HG03575 (cell line): ENCODE data around the gene FBF1.

Source experiments
- ATAC-seq: cut with Tn5 transposase; IDR thresholded peaks from one replicate; pipeline ENCODE4 v1.9.1; 2021; ENCODE audit not compliant: unreplicated experiment, insufficient number of reproducible peaks, low FRiP score; ENCODE audit errors: extremely low read depth

Gene FBF1

DNA sequence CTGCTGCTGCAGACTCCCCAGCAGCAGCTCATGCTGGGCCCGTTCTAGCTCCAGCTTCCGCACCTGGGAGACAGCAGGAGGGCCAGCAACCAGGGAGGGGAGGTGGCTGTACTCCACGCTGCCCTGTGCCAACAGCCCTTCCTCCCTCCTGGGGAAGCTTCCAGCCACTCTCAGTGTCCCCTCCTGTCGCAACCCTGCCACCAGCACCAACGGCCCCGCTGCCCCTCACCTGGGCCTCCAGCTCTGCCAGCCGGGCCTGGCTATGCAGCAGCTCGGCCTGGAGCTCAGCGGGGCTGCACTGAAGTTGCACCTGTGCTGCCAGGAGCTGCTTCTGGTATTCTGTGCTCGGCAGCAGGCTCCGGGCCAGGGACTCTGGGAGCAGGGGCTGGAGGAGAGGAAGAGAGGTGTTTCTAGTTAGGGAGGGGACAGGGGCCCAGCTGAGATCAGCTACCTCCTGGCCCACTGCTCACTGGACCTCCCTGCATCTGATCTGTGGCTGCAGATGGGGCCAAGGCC is 20.7 kb downstream of the FBF1 start:
- ATAC-seq, result no peak

DNA sequence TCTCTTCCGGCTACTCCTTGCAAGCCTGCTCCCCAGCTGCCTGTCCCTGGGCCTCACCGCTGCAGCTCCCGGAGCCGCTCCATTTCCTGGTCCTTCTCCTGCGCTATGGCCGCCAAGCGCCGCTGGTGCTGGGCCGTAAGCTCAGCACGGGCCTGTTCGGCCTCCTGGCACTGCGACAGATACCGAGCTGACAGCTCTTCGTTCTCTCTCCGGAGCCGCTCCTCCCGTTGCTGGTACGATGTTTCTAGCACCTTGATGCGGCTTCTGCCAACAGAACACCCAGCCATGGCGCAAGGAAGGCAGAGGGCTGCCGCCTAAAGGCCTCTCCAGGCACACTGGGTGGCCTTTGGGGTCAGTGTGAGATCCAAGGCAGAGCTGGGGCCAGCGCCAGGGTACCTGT is 21.2 kb downstream of the FBF1 start:
- no peak for ATAC-seq

DNA sequence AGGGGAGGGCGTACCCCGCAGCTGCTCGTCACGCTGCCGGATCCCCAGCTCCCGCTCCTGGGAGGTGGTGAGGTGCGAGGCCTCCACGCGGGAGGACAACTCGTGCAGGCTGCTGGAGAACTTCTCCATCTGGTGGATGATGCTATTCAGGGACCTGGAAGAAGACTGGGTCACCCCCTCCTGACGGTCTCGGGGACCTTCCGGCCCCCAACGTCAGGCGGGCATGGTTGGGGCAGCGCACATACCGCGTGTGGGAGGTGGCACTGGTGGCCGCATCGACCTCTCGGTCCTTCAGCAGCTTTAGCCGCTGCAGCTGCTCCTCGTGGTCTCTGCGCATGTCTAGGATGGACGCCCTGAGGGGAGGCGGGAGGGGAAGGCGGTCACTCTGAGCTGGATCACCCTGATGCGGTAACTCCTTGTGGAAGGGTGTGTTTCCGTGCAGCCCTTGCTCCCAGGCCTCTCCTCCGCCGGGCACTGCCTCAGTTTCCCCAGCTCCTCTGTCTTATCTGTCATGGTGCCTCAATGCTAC is 22.9 kb downstream of the FBF1 start:
- no peak for ATAC-seq

DNA sequence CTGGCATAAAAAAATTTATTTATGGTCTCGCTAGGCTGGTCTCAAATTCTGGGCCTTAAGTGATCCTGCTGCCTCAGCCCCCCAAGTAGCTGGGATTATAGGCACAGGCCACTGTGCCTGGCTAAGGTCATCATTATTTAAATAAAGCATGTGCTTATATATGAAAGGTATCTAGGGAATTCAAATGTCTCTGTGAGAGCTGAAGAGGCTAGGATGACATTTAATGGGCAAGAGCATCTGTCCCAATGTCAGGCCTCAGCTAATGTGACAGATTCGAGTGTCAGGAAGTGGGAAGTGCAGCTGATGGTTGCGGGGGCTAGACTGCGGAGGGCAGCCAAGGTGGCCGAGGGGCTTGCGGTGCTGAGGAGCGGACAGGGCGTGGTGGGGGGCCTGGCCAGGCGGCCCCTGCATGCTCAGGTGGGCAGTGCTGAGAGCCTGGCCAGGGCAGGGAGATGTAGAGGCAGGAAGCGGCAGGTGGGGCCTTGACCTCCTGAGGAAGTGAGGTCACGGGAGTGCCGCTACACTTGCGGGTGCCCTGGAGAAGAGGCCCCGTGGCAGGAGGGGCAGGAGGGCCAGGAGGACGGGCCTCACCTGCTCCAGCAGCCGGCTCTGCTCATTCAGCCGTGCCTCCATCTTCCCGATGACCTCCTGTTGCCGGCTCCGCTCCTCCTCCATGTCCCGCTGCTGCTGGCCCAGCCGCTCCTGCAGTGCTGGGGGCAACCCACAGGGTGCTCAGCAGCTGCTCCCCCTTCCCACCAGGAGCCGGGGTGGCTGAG is 23.5 kb downstream of the FBF1 start:
- no peak for ATAC-seq

DNA sequence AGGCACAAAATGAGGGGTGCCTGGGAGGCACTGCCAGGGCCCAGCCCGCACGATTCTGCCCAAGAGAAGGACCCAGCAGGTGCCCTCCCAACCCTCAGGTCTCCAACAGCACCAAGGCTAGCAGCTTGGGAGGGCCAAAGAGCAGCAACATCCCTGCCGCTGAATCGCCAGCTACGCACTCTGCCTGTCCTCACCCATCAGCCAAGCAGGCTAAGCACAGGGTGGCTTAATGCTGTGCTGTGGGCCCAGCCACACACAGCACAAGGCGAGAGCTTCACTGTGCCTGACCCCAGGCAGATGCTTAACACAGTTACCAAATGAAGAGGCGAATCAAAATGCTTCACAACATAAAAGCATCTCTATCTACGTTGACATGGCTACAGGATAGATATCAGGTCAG is 25.6 kb downstream of the FBF1 start:
- no peak for ATAC-seq

DNA sequence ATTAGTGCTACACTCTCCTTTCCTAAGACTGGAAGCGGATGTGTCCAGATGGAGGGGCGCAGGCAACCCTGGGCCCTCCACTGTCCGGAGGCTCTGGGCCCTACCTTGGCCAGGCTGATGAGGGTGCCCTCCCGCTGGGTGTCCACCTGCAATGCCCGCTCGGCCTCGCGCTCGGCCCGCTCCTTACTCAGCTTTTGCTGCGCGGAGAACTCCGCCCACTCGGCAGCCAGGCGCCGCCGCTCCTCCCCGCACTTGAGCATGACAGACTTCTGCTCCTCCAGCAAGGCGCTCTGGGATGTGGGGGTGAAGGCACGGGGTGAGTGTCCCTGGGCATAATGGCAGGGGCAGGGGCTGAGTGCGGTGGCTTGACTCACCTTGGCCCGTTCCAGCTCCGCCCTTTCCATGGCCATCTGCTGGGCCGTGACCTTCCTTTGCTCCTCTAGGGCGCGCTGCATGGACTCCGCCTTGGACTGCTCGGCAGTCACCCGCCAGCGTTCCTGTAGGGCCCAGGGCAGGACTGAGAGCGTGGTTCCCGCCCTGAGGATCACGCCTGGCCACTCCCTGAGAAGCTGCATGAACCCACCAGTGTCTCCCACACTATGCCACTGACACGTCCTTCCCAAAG is 26.1 kb downstream of the FBF1 start:
- no peak for ATAC-seq

DNA sequence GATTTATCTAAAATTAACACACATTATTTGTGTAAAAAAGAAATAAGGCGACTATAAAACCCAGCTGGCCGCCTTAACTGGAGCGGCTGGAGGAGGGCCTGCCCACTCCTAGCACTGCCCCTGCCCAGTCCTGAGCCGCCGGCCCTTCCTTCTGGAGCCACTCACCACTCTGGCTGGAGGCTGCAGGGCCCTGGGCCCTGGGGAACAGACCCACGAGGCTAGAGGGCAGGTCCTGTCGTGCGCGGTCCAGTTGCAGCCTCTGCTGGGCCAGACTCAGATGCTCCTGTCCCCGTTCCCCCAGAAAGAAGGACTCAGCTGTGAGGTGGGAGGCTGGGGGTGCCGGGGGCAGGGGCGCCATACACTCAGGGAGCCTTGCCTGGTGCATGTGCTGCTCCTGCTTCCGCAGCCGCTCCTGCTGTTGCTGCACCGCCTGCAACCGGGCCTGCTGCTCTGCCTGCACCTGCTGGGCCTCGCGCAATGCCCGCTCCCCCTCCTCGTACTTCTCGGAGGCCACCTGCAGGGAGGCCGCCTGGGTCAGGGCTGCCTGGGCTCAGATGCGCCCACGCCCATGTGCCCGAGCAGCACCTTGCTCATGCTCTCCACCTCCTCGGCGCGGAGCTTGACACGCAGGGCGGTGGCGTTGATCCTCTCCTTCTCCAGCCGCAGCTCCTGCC is 27.2 kb downstream of the FBF1 start:
- no peak for ATAC-seq

DNA sequence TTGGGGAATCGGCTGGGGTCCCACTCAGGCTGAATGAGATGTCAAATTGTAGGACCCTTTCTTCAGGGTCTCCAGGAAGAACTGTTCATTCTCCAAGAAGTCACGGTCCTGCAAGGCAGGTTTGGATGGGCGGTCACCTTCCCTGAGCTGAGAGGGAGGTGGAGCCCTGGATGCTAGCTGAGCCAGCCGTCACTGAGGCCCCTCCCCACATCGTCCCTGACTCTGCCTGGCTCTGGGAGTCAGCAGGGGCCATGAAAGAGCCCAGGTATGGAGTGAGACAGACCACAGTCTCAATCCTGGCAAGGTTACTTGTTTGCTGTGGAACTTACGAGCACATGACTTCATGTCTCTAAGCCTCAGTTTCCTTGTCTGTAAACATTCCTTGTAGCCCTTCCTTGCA is 30.1 kb downstream of the FBF1 start:
- ATAC-seq, result no peak

DNA sequence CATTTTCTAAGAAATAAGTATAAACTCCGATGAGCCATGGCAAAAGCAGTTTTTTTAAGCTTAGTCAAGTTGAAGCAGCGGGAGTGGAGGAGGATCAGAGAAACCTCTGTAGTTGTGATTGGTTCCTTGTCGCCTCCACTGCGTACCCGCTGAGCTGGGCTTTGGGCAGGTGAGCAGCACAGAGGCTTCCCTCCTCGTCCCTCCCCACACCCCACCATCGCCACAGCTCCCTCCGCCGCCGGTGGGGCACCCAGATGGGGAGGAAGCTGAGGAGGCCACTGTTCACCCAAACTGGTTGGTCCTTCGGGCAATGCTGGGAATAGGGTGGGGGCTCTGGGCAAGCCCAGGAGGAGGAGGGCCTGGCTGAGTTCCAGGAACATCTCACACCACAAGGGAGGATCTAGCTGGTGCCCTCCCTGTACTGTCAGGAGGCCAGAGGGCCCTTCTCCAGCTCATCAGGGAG is 31.0 kb downstream of the FBF1 start:
- ATAC-seq, result no peak

DNA sequence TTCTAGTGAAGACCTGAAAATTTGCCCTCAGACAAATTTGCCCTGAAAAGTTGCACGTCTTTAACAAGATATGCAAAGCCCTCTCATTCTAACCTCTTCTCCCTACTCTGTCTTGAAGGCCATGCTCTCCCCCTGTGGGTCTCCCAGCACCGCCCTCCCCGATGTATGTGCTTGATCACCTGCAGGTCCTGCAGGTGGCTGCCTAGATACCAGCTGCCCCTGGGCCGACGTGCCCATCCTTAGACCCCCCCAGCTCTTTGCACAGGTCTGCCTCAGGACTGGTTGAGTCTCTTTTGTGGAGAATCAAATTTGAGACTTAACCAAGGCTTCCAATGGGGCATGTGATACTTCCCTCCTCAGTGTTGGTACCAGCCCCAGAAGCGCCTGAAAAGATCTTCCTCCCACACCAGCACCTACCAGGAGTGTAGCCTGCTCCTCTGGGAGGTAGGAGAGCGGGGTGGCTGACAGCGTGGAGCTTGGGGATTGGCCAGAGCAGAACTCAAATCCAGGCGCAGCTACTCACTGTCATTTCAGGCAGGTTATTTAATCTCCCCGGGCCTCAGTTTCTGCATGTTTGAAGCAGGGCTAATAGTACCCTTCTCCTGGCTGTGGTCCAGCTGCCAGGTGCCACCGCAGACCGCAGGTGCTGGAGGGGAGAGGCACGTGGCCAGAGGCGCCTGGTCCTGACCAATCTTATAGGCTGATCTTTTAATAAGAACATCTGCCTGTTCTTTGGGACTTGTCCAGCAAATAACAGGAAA is 31.6 kb downstream of the FBF1 start:
- ATAC-seq, result no peak

DNA sequence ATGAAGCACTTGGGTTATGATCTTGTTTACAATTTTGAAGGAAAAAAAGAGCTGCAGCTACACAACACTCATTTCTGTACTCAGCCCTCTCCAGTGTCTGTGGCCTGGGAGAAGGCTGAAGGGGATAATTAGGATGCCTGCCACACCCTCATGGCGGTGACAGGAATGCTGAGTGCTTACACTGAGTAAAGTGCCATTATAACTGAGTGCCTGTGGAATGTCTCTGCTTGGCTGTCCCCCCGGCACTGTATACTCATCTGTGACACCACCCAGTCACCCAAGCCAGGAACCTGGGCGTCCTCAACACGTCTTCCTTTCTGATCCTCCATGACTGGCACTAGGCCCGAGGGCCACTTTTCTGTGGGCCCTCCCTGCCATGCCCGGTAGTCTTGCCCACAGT is 32.6 kb downstream of the FBF1 start:
- no peak for ATAC-seq

DNA sequence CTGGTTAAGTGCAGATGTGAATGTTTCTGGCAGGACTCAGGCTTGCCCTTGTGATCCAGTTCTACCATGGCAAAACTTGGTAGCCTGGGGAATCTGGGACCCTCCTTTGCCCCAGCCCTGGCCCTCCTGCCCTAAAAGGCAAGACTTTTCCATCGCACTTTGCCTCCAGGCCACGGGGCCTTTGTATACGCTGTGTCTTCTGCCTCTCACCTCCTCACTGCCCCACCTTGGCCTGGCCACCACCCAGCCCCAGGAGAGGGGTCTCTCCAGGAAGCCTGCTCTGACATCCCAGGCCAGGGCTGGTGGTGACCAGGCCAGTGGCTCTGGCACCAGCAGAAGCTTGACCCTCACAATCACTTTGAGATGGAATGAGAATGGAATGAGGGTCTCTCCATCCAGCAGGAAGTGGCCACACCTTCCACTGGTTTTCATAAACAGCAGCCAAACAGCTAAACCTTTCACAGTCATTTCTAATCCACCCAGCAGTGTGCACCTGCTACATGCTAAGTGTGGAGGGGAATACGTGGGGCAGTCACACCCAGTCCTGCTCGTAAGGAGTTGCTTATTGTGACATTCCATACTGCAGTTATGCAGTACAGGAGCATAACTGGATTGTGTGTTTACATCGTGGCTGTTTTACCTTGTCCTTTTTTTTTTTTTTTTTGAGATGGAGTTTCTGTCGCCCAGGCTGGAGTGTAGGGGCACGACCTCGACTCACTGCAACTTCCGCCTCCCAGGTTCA is 34.5 kb downstream of the FBF1 start:
- no peak for ATAC-seq

DNA sequence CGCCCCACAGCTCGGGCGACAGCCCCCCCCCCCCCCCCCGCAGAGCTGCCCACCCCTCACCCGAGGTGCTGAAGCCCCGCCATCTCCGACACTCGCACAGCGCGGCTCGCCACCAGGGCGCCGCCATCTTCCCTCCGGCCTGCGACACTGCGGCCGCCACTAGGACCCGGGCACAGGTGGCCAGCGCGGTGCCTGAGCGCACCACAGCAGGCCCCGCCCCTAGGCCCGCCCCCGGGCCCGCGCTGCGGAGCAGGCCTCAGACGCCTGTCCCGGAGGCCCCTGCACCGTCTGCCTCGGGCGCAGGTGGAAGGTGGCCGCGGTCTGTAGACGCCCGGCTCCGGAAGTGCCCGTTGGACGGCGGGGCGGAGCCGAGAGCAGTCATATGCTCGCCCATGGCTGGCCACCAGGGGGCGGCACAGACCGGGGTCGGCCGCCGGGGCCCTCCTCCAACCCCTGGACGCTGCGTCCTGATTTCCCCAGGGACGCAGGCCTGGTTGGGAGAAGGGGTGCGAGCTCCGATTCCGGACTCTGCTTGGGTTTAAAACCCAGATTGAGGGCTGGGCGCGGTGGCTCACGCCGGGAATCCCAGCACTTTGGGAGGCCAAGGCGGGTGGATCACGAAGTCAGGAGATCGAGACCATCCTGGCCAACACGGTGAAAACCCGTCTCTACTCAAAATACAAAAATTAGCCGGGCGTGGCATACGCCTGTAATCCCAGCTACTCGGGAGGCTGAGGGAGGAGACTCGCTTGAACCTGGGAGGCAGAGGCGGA is 35.9 kb downstream of the FBF1 start, which contains the start of gene MRPL38:
MRPL38 (minus strand) TSS at position 136 of the 773 bp plus-strand sequence; CDS start at position 127, 9 bp downstream.
- ATAC-seq, result no peak

DNA sequence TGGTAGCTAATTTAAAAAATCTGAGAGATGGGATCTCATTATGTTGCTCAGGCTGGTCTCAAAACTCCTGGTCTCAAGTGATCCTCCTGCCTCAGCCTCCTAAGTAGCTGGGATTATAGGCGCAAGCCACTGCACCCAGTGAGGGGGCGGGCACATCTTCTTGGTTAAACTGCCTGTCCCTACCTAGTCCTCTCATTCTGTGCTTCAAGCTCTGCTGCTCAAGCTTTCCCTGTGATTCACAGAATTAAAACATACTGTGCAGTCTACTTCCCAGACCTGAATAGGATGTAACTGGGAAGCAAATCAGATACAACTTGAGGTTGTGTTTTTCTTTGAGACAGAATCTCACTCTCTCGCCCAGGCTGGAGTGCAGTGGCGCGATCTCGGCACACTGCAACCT is 38.4 kb downstream of the FBF1 start:
- ATAC-seq, result no peak

DNA sequence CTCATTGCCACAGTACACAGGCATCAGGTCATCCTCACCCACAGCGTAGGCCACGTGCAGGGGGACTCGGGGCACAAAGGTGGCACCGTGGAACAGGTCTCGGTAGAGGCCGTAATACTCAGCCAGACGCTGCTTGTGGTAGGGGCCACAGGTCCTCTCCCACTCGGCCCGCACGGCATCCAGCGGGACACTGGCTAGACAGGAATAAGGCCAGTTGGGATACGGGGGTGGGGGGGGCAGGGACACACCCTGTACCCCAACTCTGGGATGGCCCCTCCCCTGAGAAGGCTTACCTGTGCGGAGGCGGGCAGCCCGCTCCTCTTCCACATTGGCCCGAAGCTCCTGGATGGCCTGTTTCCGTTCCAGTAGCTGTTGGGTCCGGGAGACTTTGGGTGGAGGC is 39.1 kb downstream of the FBF1 start:
- ATAC-seq, result no peak

DNA sequence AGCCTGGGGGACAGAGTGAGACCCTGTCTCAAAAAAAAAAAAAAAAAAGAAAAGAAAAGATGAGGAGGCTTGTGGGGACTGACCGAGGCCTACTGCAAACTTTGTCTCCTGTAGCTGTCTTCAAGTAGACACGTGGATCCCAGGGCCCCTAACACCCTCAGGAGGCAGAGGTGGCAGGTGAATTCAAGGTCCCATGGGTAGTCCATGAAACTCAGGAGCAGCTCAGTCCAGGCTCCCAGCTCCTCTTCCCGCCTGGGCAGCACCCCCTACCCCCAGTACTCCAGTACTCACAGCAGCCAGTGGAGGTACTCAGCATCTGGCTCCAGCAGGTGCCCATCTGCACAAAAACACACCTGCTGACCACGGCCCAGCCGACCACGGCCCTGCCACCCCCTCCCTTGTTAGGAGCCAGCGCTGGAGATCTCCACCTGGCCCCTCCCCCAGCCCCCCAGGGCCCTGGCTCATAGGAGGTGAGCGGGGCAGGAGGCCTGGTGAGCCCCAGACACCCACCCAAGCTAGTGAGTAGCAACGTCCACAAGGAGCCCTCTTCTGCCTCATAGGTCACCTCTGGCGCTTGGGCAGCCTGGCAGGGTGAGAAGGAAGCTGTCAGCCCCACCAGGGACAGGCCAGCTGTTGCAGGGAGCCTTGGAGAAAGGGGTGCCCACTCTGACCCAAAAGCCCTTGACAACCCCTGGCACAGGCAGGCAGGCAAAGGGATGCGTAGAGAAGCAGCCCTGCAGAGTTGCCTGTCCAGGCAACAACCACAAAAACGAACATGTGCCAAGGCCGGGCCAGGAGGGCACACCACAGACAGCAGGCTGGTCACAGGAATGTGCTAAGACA is 39.9 kb downstream of the FBF1 start:
- no peak for ATAC-seq
